Measurements from ENCODE around the gene PAQR4. TPM values are rescaled to one million over a fixed set of nuclear protein-coding genes. Genes with fewer than 3 reads are reported as not detected.

The PAQR4 gene
- total RNA-seq: 20.3 TPM

GRCh38 chr16:2968738-2969544, at the start of gene PAQR4:
Gene PAQR4, plus strand, starts transcription at chr16:2969348. Its CDS starts 327 bp downstream, at chr16:2969675.

GRCh38 chr16:2963723-2964474, 5.2 kb upstream of the PAQR4 start, which contains the start of gene KREMEN2:
Gene KREMEN2, plus strand, starts transcription at chr16:2964275. Its CDS starts 246 bp downstream, at chr16:2964521.

GRCh38 chr16:2980227-2981176, 11.4 kb downstream of the PAQR4 start, which contains the start of gene PKMYT1:
Gene PKMYT1, minus strand, starts transcription at chr16:2980446. Its CDS starts 789 bp downstream, at chr16:2979657.

GRCh38 chr16:3012828-3013420, 43.8 kb downstream of the PAQR4 start, which contains the start of gene CLDN9:
Gene CLDN9, plus strand, starts transcription at chr16:3012923. Its CDS starts 440 bp downstream, at chr16:3013363.

GRCh38 chr16:3017794-3018506, 48.8 kb downstream of the PAQR4 start, which contains the start of gene CLDN6:
Gene CLDN6, minus strand, starts transcription at chr16:3018183. Its CDS starts 2,162 bp downstream, at chr16:3016021.

GRCh38 chr16:3020247-3020603, 51.1 kb downstream of the PAQR4 start, which contains the start of gene TNFRSF12A:
Gene TNFRSF12A, plus strand, starts transcription at chr16:3020368. Its CDS starts 30 bp downstream, at chr16:3020398.

Small RNA genes within 50 kb of the gene (small RNA-seq; reads per million reads assigned to genes)
- gene LINC00514 (ENCODE audit: low replicate concordance): not detected

Other genes with a start within 250 kb of the PAQR4 start
- 6.3 TPM for gene PRSS27, start 249.1 kb upstream of the PAQR4 start, total RNA-seq
- 135 TPM for gene SRRM2, start 216.7 kb upstream of the PAQR4 start, total RNA-seq
- gene ELOB, start 192.1 kb upstream of the PAQR4 start, total RNA-seq: 82.9 TPM
- not detected for gene PRSS33, start 181.8 kb upstream of the PAQR4 start, total RNA-seq
- gene PRSS41, start 170.9 kb upstream of the PAQR4 start, total RNA-seq: not detected
- gene PRSS21, start 152.1 kb upstream of the PAQR4 start, total RNA-seq: not detected
- not detected for gene ZG16B, start 139.0 kb upstream of the PAQR4 start, total RNA-seq
- not detected for gene PRSS22, start 111.2 kb upstream of the PAQR4 start, total RNA-seq
- 39.4 TPM for gene FLYWCH2, start 86.1 kb upstream of the PAQR4 start, total RNA-seq
- gene FLYWCH1, start 57.4 kb upstream of the PAQR4 start, total RNA-seq: 25.0 TPM
- gene KREMEN2, start 5.1 kb upstream of the PAQR4 start, total RNA-seq: not detected
- gene PKMYT1, start 11.1 kb downstream of the PAQR4 start, total RNA-seq: 5.9 TPM
- gene CLDN9, start 43.6 kb downstream of the PAQR4 start, total RNA-seq: not detected
- 0.63 TPM for gene CLDN6, start 48.8 kb downstream of the PAQR4 start, total RNA-seq
- gene TNFRSF12A, start 51.0 kb downstream of the PAQR4 start, total RNA-seq: not detected
- gene HCFC1R1, start 54.6 kb downstream of the PAQR4 start, total RNA-seq: 17.2 TPM
- gene THOC6, start 54.7 kb downstream of the PAQR4 start, total RNA-seq: 4.4 TPM
- 0.31 TPM for gene BICDL2, start 67.6 kb downstream of the PAQR4 start, total RNA-seq
- gene MMP25, start 77.2 kb downstream of the PAQR4 start, total RNA-seq: 0.63 TPM
- gene IL32, start 96.3 kb downstream of the PAQR4 start, total RNA-seq: 1.6 TPM
- gene ZSCAN10, start 129.9 kb downstream of the PAQR4 start, total RNA-seq: not detected
- gene ZNF205, start 143.2 kb downstream of the PAQR4 start, total RNA-seq: 14.4 TPM
- 10.3 TPM for gene ZNF213, start 165.7 kb downstream of the PAQR4 start, total RNA-seq
- gene OR1F1, start 218.9 kb downstream of the PAQR4 start, total RNA-seq: 0.94 TPM